HepG2 (cell line): Measurements from ENCODE around the gene NAV3.

Source experiments
- ASH2L ChIP-seq: fragments of 300-600, 200-600 bp; sonication (generic); IDR thresholded peaks from 2 replicates; pipeline ENCODE4 v1.7.0; 2017; ENCODE audit warnings: low read depth, mild to moderate bottlenecking, moderate library complexity, mixed read lengths, low read length; ENCODE audit not compliant: insufficient read length
- ATF3 ChIP-seq: sonication (generic); formaldehyde crosslinking; IDR thresholded peaks from 2 replicates; pipeline ENCODE4 v1.4.0; 2020; ENCODE audit warnings: missing genetic modification reagents
- ATM ChIP-seq: fragments of 450-650 bp; IDR thresholded peaks from 2 replicates; pipeline ENCODE4 v1.7.1; 2017; ENCODE audit warnings: mild to moderate bottlenecking, borderline replicate concordance
- CBX2 ChIP-seq, 2 experiments: fragments of 200-600 bp in 1 of 2; sonication (generic); formaldehyde crosslinking in 1 of 2; IDR thresholded peaks; 2 replicates each; pipeline versions ENCODE4 v1.7.0 to v1.8.1; 2018 to 2022; ENCODE audit warnings: low read depth in 2 of 2, low read length in 1 of 2, mild to moderate bottlenecking in 1 of 2, missing genetic modification reagents in 1 of 2
- MAFF ChIP-seq: IDR thresholded peaks from 2 replicates; pipeline ENCODE4 v1.6.1; 2011; ENCODE audit warnings: low read depth, low read length, improper control_type of control experiment
- NBN ChIP-seq: fragments of 450-650 bp; conservative IDR thresholded peaks from 2 replicates; pipeline ENCODE4 v1.6.1; 2017
- NRL ChIP-seq: sonication (generic); formaldehyde crosslinking; IDR thresholded peaks from 2 replicates; pipeline ENCODE4 v1.5.0; 2020; ENCODE audit warnings: missing genetic modification reagents, mild to moderate bottlenecking, moderate library complexity, borderline replicate concordance
- PRPF4 ChIP-seq: fragments of 200-400 bp; formaldehyde crosslinking; IDR thresholded peaks from 2 replicates; pipeline ENCODE4 v1.6.1; 2016; ENCODE audit warnings: low read length, low read depth; ENCODE audit not compliant: poor library complexity, severe bottlenecking
- ZBTB40 ChIP-seq, 2 experiments: fragments of 450-650 bp in 1 of 2; sonication (generic) in 1 of 2; formaldehyde crosslinking in 1 of 2; IDR thresholded peaks; 2 replicates each; pipeline versions ENCODE4 v1.6.1 to v1.8.0; 2016 to 2022; ENCODE audit warnings: antibody characterized with exemption in 1 of 2, mild to moderate bottlenecking in 1 of 2, missing genetic modification reagents in 1 of 2
- ZFP36 ChIP-seq: fragments of 150-350 bp; IDR thresholded peaks from 2 replicates; pipeline ENCODE4 v1.6.1; 2018; ENCODE audit warnings: borderline replicate concordance, low read length, low read depth; ENCODE audit not compliant: partially characterized antibody
- ZNF776 ChIP-seq: sonication (generic); formaldehyde crosslinking; IDR thresholded peaks from 2 replicates; pipeline ENCODE4 v1.4.0; 2020; ENCODE audit warnings: mild to moderate bottlenecking, missing genetic modification reagents
- TF ChIP-seq, protein P1 (sequence below): sonication (generic); formaldehyde crosslinking; IDR thresholded peaks from 2 replicates; pipeline ENCODE4 v1.5.0; 2020; ENCODE audit warnings: mild to moderate bottlenecking, missing genetic modification reagents, moderate library complexity
- TF ChIP-seq, protein P2 (sequence below): sonication (generic); formaldehyde crosslinking; IDR thresholded peaks from 2 replicates; pipeline ENCODE4 v1.4.0; 2020; ENCODE audit warnings: mild to moderate bottlenecking, missing genetic modification reagents

- TF ChIP-seq, protein P1, sequence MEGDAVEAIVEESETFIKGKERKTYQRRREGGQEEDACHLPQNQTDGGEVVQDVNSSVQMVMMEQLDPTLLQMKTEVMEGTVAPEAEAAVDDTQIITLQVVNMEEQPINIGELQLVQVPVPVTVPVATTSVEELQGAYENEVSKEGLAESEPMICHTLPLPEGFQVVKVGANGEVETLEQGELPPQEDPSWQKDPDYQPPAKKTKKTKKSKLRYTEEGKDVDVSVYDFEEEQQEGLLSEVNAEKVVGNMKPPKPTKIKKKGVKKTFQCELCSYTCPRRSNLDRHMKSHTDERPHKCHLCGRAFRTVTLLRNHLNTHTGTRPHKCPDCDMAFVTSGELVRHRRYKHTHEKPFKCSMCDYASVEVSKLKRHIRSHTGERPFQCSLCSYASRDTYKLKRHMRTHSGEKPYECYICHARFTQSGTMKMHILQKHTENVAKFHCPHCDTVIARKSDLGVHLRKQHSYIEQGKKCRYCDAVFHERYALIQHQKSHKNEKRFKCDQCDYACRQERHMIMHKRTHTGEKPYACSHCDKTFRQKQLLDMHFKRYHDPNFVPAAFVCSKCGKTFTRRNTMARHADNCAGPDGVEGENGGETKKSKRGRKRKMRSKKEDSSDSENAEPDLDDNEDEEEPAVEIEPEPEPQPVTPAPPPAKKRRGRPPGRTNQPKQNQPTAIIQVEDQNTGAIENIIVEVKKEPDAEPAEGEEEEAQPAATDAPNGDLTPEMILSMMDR = no peak
- TF ChIP-seq ATF3 (CRISPR knock-in tag) (no peak), ZBTB40 (IDR thresholded peaks at IDR 0.05) (no peak), ZBTB40 (CRISPR knock-in tag; IDR thresholded peaks at IDR 0.05) (no peak), ATM (no peak), CBX2 (IDR thresholded peaks at IDR 0.05; ENCODE audit: low read depth, low read length) (no peak), CBX2 (CRISPR knock-in tag; IDR thresholded peaks at IDR 0.05; ENCODE audit: low read depth) (no peak), ZNF776 (no peak), ZFP36 (no peak), ASH2L (no peak), MAFF (no peak), NBN (no peak), NRL (CRISPR knock-in tag) (no peak), PRPF4 (no peak)
- TF ChIP-seq, protein P2, sequence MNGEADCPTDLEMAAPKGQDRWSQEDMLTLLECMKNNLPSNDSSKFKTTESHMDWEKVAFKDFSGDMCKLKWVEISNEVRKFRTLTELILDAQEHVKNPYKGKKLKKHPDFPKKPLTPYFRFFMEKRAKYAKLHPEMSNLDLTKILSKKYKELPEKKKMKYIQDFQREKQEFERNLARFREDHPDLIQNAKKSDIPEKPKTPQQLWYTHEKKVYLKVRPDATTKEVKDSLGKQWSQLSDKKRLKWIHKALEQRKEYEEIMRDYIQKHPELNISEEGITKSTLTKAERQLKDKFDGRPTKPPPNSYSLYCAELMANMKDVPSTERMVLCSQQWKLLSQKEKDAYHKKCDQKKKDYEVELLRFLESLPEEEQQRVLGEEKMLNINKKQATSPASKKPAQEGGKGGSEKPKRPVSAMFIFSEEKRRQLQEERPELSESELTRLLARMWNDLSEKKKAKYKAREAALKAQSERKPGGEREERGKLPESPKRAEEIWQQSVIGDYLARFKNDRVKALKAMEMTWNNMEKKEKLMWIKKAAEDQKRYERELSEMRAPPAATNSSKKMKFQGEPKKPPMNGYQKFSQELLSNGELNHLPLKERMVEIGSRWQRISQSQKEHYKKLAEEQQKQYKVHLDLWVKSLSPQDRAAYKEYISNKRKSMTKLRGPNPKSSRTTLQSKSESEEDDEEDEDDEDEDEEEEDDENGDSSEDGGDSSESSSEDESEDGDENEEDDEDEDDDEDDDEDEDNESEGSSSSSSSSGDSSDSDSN (CRISPR knock-in tag) = no peak
Measured at GRCh38 chr12:78185109-78185508, 354.4 kb downstream of the NAV3 start.
